GM21515 (cell line): ENCODE measurements around the gene IGFBPL1.
A peak's percentile ranks its signal among the peaks of the same experiment; 100 is the strongest.

Source experiments
- ATAC-seq: cut with Tn5 transposase; IDR thresholded peaks from one replicate; pipeline ENCODE4 v1.9.1; 2021; ENCODE audit not compliant: unreplicated experiment

IGFBPL1 gene

DNA sequence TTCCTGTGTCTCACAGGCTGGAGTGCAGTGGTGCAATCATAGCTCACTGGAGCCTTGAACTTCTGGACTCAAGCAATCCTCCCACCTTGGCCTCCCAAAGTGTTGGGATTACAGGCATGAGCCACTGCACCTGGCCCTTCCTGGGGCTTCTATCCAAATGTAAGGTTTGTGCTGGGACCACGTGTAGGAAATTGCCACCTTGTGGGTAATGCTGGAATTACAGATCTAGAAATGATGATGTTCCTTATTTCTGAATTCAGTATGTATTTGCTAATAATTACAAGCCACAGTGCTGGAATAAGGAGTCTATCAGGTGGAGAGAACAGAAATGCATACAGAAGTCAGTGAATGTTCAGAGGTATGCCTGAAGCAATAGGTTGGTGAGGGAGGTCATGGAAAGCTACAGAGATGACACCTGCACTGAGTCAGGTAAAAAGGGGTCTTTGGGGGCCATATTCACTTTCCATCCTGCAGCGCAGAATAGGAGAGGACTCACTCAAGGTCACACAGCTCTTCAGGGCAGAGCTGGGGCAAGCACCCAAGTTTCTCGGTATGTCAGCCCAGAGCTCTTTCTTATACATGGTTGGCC, 8.8 kb upstream of the IGFBPL1 start:
- no peak for ATAC-seq

DNA sequence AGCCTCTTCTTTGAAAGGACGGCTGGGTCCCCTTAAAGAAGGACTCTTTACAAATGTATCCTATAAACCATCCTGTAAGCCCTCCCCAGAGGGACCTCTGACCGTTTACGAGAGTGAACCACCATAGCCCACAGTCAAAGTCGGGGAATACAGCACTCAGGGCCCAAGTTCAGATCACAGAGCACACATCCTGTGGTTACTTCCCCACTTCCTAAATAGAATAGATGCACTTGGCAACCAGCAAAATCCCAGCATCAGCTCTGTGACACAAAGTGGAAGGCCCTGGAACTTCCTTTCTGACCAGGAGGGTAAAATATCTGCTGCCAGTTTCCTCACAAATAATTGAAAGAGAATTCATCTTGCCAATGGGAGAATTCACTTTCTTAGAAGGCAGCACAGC, 6.9 kb upstream of the IGFBPL1 start:
- ATAC-seq, result no peak

DNA sequence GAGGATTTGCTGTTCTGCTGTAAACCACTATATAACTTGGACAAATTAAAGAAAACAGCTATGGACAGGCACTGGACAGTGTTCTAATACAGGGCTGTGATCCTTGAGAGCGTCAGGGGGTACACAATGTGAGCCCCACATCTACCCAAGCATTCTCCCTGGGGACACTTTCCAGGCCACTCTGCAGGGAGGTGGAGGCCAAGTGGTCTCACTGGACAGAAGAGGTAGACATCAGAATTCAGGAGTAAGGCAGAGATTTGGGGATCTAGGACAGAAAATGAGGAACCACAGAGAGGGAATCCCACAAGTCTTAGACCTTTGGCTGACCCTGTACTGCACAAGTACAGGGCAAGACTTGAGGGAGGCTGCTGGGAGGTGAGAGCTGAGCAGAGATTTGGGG, 3.8 kb upstream of the IGFBPL1 start:
- ATAC-seq, result no peak

DNA sequence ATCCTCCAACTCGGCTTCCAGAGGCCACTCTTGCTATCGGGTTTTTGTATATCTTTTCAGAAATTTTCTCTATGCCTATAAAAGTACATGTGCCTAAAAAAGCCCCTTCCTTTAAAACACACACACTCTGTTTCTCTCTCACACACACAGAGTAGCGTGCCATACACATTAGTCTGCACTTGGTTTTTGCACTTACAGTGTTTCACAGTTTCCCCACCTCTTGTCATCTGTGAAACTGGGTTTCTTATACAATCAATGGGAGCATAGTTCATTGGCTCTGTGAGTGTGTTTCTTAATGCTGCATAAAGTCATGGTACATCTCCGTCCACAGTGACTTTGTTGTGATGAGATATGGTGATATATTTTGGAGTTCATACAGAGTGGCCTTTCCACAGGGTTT, 664 bp upstream of the IGFBPL1 start:
- no peak for ATAC-seq

DNA sequence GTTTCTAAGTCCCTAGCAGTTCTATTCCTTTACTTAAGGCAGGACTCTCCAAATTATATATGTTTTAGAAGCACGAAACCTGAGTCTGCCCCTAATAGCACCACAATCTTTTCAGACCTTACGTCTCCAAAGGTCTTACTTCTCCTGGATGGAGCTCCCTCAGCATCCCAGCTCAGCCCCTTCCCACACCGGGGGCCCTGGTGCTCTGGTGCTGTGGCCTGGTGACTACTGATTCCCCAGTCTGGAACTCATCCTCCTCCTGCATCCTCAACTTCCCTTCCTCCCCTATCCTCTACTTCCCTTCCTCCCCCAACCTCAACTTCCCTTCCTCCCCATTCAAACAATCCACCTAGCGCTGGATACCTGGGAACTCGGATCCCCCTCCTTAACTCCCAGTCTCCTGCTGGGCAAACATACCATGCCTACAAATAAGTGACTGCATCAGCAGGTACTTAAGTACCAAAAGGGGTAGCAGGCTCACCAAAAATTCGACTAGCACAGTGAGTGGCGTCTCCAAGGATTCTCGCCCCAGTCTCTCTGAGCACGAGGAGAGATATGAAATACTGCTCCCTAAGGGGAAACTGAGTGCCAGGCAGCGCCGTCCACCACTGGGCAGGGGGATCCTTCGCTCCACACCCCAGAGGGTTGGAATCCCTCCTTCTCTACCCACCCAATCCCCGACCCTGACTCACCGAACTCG, 831 bp downstream of the IGFBPL1 start:
- no peak for ATAC-seq

DNA sequence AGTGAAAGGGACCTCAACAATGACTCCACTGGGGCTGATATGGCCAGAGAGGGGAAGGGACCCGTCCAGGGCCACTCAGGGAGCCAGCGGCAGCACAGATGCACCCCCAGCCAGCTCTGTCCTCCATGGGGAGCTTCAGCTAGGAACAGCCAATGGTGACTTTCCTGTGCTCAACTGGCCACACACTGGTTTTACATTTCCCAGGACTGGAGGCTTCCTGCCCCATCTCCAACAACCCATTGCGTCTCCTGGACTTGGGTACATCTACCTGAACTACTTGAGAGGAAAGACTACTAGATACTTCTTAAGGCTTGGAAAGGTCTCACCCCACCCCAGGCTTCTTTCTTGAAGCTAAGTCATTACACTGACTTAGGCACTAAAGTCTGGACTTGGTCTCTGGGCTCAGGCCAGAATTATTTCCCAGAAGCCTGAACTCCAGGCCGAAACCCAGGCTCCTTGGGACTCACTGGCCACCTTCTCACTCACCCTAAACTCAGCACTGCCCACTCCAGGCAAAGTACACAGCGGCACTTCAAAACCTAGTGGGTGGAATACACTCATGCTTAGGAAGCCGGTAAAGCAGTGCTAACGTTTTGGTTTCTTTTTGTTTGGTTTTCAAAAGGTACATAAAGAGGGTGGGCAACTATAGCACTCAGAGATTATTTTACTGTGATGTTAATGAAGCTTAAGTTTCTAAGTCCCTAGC, 1.5 kb downstream of the IGFBPL1 start:
- ATAC-seq, result no peak

DNA sequence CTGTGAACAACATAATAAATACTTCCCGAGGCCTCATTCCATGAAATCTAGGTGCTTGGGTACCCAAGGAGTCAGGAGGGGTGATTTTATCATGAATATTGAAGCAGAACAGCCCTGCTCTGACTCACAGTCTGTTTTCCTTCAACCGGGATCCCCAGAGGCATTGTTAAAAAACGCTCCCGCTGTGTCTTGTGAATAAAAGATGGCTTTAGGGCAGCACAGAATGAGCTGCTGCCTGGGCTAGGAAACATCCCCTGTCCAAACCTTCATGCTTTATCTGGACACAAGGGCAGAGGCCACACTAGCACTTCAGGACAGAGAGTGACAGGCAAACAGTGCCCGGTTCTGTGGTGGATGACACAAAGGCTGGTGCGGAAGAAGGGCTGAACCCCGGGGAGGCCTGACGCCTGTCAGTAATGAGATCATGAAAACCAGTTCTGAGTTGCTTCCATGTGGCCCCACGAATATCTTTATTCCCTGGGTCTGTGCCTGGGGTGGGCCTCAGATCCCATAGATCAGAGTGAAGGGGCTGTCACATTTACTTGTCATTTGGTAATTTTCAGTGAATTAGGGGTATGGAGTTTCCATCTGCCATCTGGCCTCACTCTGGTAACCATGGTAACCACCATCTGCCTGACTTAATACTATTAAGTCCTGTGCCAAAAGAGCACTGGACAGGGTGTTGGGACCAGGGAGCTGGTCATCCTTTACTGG, 2.6 kb downstream of the IGFBPL1 start:
- ATAC-seq, result no peak

DNA sequence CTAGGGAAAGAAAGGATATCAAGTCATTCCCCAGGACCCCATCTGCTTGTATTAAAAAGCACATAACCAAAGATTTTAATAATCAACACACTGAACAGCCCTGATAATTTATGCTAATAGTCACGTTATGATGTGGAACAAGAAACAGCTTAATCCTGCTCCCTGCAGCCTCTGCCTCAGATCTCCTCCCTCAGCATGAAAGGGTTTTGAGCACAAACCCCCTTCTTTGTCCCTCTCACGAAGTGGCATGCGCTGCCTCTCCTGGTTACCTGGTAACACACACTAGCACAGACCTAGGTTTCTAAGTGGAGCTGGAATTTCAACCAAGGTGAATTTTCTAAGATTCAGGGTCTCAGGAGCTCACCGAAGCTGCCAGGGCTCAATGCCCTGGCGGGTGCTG, 5.1 kb downstream of the IGFBPL1 start:
- ATAC-seq, result no peak

DNA sequence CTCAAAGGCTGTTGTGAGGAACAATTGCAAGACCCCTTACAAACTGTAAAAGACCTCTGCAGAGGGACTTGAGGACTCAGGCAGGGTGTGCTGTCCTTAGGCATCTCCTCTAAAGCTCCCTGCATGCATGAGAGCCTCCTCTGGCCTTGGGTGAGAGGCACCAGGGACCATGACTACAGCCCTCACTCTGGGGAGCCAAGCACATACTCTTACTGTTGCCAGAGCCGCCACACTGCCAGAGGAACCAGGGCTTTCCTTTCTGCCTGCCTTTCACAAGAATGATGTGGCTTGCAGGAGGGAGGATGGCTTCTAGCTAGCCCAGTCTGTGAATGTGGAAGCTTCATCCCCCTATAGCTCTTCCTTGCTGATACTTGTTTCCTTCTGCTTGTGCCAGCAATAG, 5.9 kb downstream of the IGFBPL1 start:
- ATAC-seq, result no peak

DNA sequence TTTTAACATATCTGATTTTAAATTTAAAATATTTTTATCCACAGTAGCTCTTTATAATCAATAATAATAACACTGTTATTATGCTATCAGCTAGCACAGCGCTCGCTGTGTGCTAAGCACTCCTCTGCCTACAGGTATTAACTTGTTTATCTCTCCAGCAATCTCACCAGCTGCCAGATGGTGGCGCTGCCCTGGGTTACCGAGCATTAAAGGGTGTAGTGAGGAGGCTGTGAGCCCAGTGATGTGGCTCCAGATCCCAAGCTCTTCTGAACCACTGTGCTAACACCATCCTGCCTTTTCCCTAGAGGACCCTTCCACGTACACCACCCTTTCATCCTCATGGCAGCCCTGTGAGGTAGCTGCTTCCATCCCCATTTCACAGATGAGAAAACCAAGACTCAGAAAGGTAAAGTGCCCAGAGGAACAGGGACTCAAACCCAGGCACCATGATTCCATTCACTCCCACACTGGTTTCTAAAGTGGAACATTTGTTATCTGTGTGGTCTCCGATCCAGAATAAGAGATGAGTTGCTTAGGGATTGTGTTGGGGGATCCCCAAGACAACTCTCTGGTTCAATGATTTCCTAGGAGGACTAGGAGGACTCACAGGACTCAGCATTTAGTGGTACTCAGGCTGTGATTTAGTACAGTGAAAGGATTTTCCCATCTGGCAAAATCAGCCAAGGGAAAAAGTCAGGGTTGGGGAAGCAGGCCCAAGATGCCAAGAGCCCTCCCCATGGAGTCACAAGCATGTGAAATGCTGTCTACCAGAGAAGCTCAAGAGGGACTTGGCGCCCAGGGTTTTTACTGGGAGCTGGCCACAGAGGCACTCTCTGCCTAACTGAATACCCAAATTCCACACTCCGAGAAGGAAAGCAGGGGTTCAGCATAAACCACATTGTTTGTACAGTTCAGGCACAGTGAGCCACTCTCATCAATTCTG, 7.0 kb downstream of the IGFBPL1 start:
- ATAC-seq, result no peak

DNA sequence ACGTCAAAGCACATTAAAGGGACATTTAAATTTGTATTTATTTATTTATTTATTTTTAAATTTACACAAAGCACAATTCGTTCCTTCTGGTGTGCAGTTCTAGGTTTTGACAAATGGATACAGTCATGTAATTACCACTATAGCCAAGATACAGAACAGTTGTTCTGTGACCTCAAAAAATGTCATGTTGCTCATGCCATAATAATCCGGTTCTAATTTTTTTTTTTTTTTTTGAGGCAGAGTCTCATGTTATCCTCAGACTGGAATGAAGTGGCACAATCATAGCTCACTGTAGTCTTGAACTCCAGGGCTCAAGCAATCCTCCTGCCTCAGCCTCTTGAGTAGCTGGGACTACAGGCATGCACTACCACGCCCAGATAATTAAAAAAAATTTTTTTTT, 7.8 kb downstream of the IGFBPL1 start:
- no peak for ATAC-seq

DNA sequence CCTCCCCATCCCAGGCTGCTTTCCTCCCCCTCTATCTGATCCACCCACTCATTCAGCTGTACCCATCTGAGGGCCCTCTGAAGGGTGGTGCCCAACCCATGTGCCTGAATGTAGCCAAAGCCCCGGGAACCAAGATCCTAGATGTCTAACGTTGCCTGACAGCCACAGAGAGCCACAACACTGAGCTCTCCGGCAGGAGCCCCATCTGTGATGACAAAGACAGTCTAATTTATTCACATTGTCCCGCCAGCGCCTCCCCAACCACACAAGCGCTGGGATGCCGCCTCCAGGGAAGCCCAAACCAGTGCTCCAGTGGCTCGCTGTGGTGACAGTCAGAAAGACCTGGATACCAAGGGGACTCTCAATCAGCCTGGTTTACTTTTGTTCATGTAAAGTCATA, 8.4 kb downstream of the IGFBPL1 start:
- no peak for ATAC-seq

DNA sequence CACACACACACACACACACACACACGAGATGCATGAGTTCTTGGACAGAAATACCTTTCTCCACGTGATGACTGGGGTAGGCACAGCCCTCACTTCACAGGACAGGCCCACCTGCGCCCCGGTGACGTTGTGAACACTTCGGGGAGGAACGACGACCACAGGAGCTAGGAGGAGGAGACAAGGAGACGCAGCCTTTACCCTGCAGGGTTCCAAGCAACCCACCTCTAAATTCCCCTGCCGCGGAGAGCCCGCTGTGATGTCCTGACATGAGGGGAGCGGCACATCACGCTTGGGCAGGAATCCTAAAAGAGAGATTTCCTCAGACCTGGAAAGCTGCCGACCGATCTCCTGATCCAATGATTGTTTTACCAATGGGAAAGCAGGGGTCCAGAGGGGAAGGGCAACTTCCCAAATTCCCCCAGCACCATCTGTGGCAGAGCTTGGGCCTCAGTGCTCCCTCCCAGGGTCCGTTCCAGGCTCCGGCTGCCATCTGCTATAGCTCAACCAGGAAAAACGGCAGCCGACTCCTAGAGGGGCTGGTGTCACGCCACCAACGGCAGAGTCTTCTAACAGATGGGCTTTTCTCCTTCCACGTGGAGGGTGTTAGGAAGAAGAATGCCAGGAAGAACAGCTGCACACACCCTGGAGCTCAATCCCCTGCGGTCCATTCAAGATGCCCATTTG, 10.1 kb downstream of the IGFBPL1 start:
- ATAC-seq, result no peak

DNA sequence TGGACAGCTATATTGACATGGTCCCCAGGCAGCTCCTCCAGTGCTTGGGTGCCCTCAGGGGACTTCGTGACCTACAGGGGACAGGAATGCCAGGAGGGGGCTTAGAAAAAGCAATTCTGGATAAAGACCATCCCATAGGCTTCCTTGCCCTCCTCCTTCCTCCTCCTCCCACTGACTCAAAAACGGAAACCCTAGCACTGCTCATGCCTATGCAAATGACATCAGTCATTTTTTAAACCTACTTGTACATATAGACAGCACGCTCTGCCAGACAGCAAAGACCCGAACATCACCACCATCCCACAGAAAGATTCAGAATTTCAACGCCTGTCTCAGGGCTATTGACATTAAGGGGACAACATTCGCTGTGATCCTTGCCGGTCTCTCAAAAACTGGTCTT, 11.0 kb downstream of the IGFBPL1 start:
- peak; percentile 47 for ATAC-seq

DNA sequence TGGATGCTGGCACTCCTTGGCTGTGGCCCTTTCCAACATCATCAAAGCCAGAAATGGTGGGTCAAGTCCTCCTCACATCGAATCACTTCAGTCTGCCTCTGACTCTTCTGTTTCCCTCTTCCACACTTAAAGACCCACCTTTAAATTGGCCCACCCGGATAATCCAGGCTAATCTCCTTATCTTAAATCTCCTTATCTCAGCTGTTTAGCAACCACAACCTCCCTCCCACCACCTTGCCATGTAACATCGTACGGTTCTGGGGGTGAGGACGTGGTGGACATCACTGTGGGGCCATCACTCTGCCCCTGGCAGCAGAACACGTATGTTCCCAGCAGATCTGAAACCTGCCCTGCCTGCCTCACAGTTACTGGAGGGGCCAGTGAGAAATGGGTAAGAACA, 11.5 kb downstream of the IGFBPL1 start:
- ATAC-seq, result no peak

DNA sequence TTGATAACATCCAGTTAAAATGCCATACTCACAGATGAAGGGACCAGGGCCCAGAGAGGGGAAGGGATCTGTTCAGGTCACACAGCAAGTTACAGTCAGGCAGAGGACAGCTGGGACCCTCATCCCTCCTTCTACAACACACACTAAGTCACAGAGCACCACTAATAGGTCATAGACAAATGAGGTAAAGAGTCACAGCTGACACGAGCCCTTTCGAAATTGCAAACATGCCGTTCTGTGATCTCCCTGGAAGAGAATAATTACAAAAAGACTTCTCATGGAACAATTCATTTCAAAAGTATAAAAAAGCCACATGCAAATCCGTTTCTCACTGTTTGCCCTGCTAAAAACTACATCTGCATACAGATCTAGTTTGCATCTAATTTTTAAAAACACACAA, 15.5 kb downstream of the IGFBPL1 start:
- ATAC-seq, result no peak

DNA sequence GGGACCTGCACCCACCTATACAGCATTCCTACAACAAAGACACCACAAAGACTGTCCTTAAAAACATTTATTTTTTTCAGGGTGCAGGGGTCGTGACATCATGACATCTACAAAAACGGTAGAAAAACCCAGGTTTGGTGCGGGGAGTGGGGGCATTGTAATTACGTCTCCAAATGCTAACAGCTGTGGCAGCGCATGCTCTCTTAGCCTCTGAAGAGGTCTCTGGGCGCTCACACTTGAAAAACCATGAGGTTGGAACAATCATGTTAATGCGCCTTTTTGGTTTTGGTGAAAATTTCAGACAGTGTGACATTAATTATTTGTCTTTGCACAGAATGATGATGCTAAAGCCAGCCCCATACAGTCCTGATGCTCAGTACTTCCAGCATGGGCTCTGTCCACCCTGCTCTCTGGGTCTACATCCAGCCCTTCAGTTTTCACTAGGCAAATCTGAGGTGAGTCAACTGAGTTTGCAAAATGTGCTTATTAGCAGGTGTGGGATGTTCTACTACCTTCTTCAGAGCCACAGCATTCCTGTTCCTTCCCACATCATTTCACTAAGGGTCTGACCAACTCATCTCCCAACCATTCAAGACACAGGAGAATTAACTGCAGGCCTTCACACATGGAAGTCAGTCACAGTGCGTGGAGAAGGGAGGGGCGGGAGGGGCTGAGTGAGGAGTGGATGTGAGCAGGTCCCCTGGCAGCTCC, 17.6 kb downstream of the IGFBPL1 start:
- no peak for ATAC-seq

DNA sequence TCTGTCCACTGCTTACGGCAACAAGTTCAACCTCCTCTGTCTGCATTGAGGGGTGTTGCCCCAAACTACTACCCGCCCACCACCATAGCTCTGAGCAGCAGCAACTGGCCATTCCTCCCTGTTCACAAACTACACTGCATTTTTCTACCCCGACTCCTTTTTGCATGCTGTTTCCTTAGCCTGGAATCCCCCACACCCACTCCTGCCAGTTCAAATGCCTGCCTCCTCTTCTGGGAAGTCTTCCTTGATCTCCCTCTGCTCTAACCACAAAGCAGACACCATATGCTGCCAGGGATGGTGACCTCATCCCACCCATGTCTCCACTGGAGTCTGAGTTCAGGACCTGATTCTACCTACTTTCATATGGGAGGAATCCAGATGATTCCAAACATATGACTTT, 18.5 kb downstream of the IGFBPL1 start:
- no peak for ATAC-seq

DNA sequence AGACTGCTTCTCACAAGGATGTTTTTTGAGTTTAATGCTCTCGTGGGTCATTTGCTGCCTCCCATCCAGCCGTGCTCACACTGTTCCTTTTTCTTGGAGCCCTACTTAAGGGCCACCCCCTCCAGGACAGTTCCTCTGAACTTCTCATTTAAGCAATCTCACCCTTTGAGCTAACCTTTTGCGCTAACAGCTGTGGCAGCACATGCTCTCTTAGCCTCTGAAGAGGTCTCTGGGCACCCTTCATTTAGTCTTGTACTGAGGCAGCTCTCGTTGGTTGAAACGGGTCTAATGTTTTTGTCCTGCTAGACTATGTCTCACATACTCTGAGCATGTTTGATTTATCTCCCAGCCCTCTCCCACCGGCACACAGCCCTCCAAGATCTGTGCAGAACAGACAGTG, 19.9 kb downstream of the IGFBPL1 start:
- ATAC-seq, result no peak

DNA sequence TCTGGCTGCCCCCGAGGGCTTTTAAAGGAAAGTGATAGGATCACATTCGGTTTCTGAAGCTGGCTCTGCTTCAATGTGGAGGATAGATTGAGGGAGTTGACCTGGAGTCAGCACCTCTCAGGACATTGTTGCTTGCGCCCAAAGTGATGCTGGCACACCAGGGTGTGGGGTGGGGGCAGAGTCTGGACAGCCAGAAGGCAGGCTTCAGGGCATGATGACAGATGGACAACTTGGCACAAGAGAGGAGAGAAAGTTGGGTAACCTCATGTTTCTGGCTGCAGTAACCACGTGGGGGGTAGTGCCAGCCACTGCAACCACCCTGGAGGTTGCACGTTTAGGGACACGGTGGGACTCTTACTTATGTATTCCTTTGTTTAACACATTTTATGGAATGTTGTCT, 22.3 kb downstream of the IGFBPL1 start:
- ATAC-seq, result no peak
